Hepatocyte (in vitro differentiated cells): Measurements from ENCODE around the gene KCNS1. TPM values are rescaled to one million over a fixed set of nuclear protein-coding genes. Genes with fewer than 3 reads are reported as not detected.

Experiments
- DNase-seq: peaks from one replicate; pipeline ENCODE4 v3.0.0-alpha.2; 2016; ENCODE audit warnings: low spot score
- H2AFZ ChIP-seq: fragments of 200-600 bp; sonication (generic); 2 replicates; pipeline ENCODE4 v1.6.0; 2016; ENCODE audit warnings: antibody characterized with exemption, mild to moderate bottlenecking
- H3K27ac ChIP-seq: fragments of 200-600 bp; sonication (generic); 2 replicates; pipeline ENCODE4 v1.5.1; 2016; ENCODE audit warnings: mild to moderate bottlenecking
- H3K27me3 ChIP-seq: fragments of 200-600 bp; sonication (generic); 2 replicates; pipeline ENCODE4 v1.6.1; 2016
- H3K36me3 ChIP-seq: fragments of 200-600 bp; sonication (generic); replicated peaks from 2 replicates; pipeline ENCODE4 v1.5.1; 2016; ENCODE audit warnings: low read depth; ENCODE audit not compliant: insufficient read depth
- H3K4me1 ChIP-seq: fragments of 200-600 bp; sonication (generic); 2 replicates; pipeline ENCODE4 v1.5.1; 2016; ENCODE audit warnings: mild to moderate bottlenecking, moderate library complexity; ENCODE audit not compliant: insufficient read depth
- H3K4me2 ChIP-seq: fragments of 200-600 bp; sonication (generic); 2 replicates; pipeline ENCODE4 v1.6.0; 2016
- H3K4me3 ChIP-seq: fragments of 200-600 bp; sonication (generic); 2 replicates; pipeline ENCODE4 v1.5.1; 2016; ENCODE audit warnings: mild to moderate bottlenecking
- H3K79me2 ChIP-seq: fragments of 200-600 bp; sonication (generic); 2 replicates; pipeline ENCODE4 v1.6.0; 2017; ENCODE audit warnings: mild to moderate bottlenecking
- H3K9me2 ChIP-seq: fragments of 200-600 bp; sonication (generic); replicated peaks from 2 replicates; pipeline ENCODE4 v1.6.0; 2017; ENCODE audit warnings: mild to moderate bottlenecking; ENCODE audit not compliant: insufficient read depth
- H3K9me3 ChIP-seq: fragments of 200-600 bp; sonication (generic); 2 replicates; pipeline ENCODE4 v1.5.1; 2016; ENCODE audit warnings: low read depth, mild to moderate bottlenecking
- H4K20me1 ChIP-seq: fragments of 200-600 bp; sonication (generic); 2 replicates; pipeline ENCODE4 v1.6.0; 2016; ENCODE audit warnings: mild to moderate bottlenecking; ENCODE audit not compliant: insufficient read depth, poor library complexity, severe bottlenecking
- EZH2 ChIP-seq: fragments of 200-600 bp; sonication (generic); IDR thresholded peaks from 2 replicates; pipeline ENCODE4 v1.6.1; 2016; ENCODE audit warnings: antibody characterized with exemption, mild to moderate bottlenecking, borderline replicate concordance
- EZH2phosphoT487 ChIP-seq: fragments of 200-600 bp; sonication (generic); IDR thresholded peaks from one replicate; pipeline ENCODE4 v1.6.1; 2018; ENCODE audit warnings: antibody characterized with exemption, mild to moderate bottlenecking, low read depth, moderate library complexity; ENCODE audit not compliant: unreplicated experiment, severe bottlenecking
- whole genome bisulfite sequencing: methylation state at CpG from one replicate; pipeline ENCODE4 v1.1.6; 2016; ENCODE audit warnings: low lambda C conversion rate; ENCODE audit errors: missing lambda C conversion rate; 5-methylcytosine and 5-hydroxymethylcytosine counted together
- polyA plus RNA-seq: library from polyadenylated mRNA; unstranded; fragments of >200 nt; fragmentation: Nextera tagmentation; extraction: Ambion mirVana; gene quantifications from 2 replicates; pipeline ENCODE4 v1.2.1, GENCODE V29; 2016
- total RNA-seq: library from RNA; depleted of rRNA; stranded (reverse); fragments of >200 nt; gene quantifications from 2 replicates; pipeline ENCODE4 v1.2.3, GENCODE V29; 2014
- TF ChIP-seq, protein P1 (sequence below): fragments of 200-600 bp; sonication (generic); IDR thresholded peaks from 2 replicates; pipeline ENCODE4 v1.5.1; 2016; ENCODE audit warnings: antibody characterized with exemption, mild to moderate bottlenecking; ENCODE audit not compliant: poor library complexity

KCNS1 gene
- total and polyA plus RNA-seq, 2 experiments from 2014 or later: 0.42 to 0.43 TPM

DNA sequence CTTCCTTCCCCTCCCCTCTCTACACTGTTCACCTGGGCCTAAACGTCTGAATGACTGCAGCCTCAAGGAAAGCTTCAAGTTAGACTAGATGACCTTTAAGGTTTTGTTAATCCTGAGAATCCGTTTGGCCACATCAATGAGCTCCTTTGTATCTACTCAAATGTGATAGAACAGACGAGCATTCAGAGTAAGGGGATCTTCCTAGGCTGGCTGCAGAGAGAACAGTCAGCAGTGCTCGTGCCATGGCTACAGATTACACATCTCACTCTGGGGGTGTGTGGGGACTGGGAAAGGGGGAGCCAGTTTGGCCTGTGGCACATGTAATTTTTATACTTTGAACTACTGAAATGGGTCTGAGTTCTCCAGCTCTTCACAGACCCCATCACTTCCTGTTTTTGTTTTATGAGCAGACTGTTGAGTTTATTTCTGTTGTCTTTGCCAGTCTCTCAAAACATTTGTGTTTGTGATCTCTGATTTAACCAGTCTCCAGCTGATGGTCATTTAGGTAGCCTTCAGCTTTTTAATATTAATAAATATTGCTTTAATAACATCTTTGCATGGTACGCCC lies 50.9 kb downstream of the KCNS1 start:
- Histone ChIP-seq H3K36me3 (no peaks in the 10 kb centered on the region), H3K9me3 (no peaks in the 10 kb centered on the region), H3K27ac (no peak overlapping the region), H3K9me2 (no peaks in the 10 kb centered on the region), H3K4me3 (no peak overlapping the region), H2AFZ (no peak overlapping the region), H3K79me2 (no peaks in the 10 kb centered on the region), H3K4me2 (no peak overlapping the region), H3K27me3 (no peaks in the 10 kb centered on the region), H3K4me1 (no peaks in the 10 kb centered on the region), H4K20me1 (no peaks in the 10 kb centered on the region)
- DNase-seq: no peak
- 59% methylated on average over 5 of the region's 5 CpGs for WGBS
- TF ChIP-seq EZH2phosphoT487: no peak
- TF ChIP-seq, protein P1, sequence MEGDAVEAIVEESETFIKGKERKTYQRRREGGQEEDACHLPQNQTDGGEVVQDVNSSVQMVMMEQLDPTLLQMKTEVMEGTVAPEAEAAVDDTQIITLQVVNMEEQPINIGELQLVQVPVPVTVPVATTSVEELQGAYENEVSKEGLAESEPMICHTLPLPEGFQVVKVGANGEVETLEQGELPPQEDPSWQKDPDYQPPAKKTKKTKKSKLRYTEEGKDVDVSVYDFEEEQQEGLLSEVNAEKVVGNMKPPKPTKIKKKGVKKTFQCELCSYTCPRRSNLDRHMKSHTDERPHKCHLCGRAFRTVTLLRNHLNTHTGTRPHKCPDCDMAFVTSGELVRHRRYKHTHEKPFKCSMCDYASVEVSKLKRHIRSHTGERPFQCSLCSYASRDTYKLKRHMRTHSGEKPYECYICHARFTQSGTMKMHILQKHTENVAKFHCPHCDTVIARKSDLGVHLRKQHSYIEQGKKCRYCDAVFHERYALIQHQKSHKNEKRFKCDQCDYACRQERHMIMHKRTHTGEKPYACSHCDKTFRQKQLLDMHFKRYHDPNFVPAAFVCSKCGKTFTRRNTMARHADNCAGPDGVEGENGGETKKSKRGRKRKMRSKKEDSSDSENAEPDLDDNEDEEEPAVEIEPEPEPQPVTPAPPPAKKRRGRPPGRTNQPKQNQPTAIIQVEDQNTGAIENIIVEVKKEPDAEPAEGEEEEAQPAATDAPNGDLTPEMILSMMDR: no peak
- no peak for TF ChIP-seq EZH2

DNA sequence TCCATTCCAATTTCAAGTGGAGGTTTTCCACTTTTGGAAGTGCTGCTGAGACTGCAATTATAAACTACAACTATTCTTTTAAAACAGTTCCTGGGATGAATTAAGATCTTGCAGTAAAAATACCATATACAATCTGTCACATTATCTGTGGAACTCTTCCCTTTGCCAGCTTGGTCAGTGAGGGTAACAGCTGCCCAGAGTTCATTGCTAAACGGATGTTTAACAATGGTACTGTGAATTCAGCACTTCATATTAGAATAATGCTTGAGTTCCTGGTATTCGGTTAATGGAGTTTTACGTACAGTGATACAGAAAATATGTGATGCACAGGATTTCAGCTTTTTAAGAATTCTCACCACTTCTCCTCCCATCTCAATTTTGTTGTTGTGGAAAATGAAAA lies 51.5 kb downstream of the KCNS1 start:
- Histone ChIP-seq H3K27me3 (no peaks in the 10 kb centered on the region), H3K9me2 (no peaks in the 10 kb centered on the region), H3K27ac (no peak overlapping the region), H2AFZ (no peak overlapping the region), H3K79me2 (no peaks in the 10 kb centered on the region), H3K4me2 (no peak overlapping the region), H3K9me3 (no peaks in the 10 kb centered on the region), H3K4me3 (no peak overlapping the region), H3K4me1 (no peaks in the 10 kb centered on the region), H3K36me3 (no peaks in the 10 kb centered on the region), H4K20me1 (no peaks in the 10 kb centered on the region)
- no peak for TF ChIP-seq EZH2phosphoT487
- no peak for TF ChIP-seq EZH2
- 78% methylated on average over 3 of the region's 3 CpGs for WGBS
- no peak for DNase-seq

DNA sequence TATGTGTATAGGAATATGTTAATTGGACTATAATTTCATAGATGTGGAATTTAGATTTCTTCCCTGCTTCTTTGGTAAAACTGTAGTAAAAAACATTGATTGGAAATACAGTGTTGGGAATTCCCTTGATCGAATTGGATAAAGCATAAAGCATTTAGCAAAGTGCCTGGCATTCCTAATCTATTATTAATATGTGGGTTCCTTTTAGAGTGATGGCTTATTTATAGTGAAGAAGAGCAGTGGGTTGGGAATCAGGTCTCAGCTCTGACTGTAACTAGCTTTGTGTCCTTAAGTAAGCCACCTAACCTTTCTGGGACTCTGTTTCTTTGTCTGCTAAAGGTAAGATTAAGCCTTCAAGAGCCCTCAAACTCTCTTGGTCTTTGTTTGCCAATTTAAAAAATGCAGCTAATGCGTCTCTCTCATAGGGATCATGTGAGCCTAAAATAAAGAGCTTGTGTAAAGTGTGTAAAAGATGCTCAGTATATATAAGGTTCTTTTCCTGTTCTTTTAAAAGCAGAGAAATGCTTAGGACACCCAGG lies 53.3 kb downstream of the KCNS1 start:
- H3K27me3 ChIP-seq: no peaks in the 10 kb centered on the region
- no peak overlapping the region for H3K4me2 ChIP-seq
- no peaks in the 10 kb centered on the region for H4K20me1 ChIP-seq
- H3K9me3 ChIP-seq: no peaks in the 10 kb centered on the region
- no peaks in the 10 kb centered on the region for H3K79me2 ChIP-seq
- WGBS: 95% methylated on average over 2 of the region's 2 CpGs
- no peak overlapping the region for H3K27ac ChIP-seq
- H3K4me3 ChIP-seq: no peak overlapping the region
- no peak overlapping the region for H2AFZ ChIP-seq
- no peak for DNase-seq
- H3K4me1 ChIP-seq: no peaks in the 10 kb centered on the region
- no peaks in the 10 kb centered on the region for H3K36me3 ChIP-seq
- no peaks in the 10 kb centered on the region for H3K9me2 ChIP-seq
- TF ChIP-seq EZH2phosphoT487 (no peak), EZH2 (no peak)
- TF ChIP-seq, protein P1: no peak

DNA sequence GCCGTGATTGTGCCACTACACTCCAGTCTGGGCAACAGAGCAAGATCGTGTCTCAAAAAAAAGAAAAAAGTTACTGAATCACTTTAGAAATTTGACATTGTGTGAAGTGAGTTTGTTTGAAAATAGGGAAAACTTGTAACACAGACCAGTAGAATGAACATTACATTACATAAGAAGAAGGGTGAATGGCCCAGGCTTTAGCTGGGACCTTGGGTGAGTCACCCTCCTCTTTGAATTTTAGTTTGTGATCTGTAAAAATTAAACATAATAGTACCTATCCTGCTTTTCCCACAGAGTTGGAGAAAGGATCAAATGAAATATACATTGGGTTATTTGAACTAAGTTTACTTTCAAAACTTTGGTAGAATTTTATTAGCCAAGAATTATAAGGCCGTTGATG lies 56.3 kb downstream of the KCNS1 start:
- no peaks in the 10 kb centered on the region for H4K20me1 ChIP-seq
- H3K4me1 ChIP-seq: peaks cover 7% of the 10 kb centered on the region
- H3K4me2 ChIP-seq: no peak overlapping the region
- 93% methylated on average over 3 of the region's 3 CpGs for WGBS
- no peak overlapping the region for H3K4me3 ChIP-seq
- no peak overlapping the region for H3K27ac ChIP-seq
- no peaks in the 10 kb centered on the region for H3K27me3 ChIP-seq
- TF ChIP-seq, protein P1: no peak
- TF ChIP-seq EZH2phosphoT487 (no peak), EZH2 (no peak)
- no peaks in the 10 kb centered on the region for H3K9me3 ChIP-seq
- H3K79me2 ChIP-seq: no peaks in the 10 kb centered on the region
- H3K9me2 ChIP-seq: no peaks in the 10 kb centered on the region
- no peak for DNase-seq
- no peak overlapping the region for H2AFZ ChIP-seq
- no peaks in the 10 kb centered on the region for H3K36me3 ChIP-seq
